GM12873 (cell line): ENCODE measurements around the gene TMTC2.

Experiments
- CTCF ChIP-seq: IDR thresholded peaks from 2 replicates; pipeline ENCODE4 v1.5.1; 2012; ENCODE audit warnings: low read depth, mild to moderate bottlenecking, moderate library complexity, low read length, control low read depth; ENCODE audit not compliant: insufficient read depth; ENCODE audit errors: missing control alignments

TMTC2 gene

GRCh38 chr12:83040339-83040738, 353.6 kb downstream of the TMTC2 start:
- TF ChIP-seq CTCF = no peak

- no peak for TF ChIP-seq CTCF
Observed at GRCh38 chr12:83040991-83041390, 354.3 kb downstream of the TMTC2 start.

- TF ChIP-seq CTCF = no peak
Observed at GRCh38 chr12:83042441-83043200, 355.9 kb downstream of the TMTC2 start.

- no peak for TF ChIP-seq CTCF
Observed at GRCh38 chr12:83044736-83045135, 358.0 kb downstream of the TMTC2 start.

- no peak for TF ChIP-seq CTCF
Observed at GRCh38 chr12:83046019-83046418, 359.3 kb downstream of the TMTC2 start.

GRCh38 chr12:83049306-83049705, 362.6 kb downstream of the TMTC2 start:
- no peak for TF ChIP-seq CTCF

GRCh38 chr12:83052890-83053541, 366.3 kb downstream of the TMTC2 start:
- no peak for TF ChIP-seq CTCF
